Measurements from ENCODE around the gene TFAP2C.

Gene TFAP2C

GRCh38 chr20:56685879-56686278, 56.8 kb downstream of the TFAP2C start:
- Mint-ChIP-seq H3K27ac (no peak overlapping the region), H3K4me3 (no peak overlapping the region), H3K27me3 (ENCODE audit: low read depth) (peaks cover 19% of the 10 kb centered on the region), H3K36me3 (ENCODE audit: low read depth) (no peaks in the 10 kb centered on the region), H3K4me1 (no peaks in the 10 kb centered on the region), H3K9me3 (no peaks in the 10 kb centered on the region)
- TF ChIP-seq, protein P1, sequence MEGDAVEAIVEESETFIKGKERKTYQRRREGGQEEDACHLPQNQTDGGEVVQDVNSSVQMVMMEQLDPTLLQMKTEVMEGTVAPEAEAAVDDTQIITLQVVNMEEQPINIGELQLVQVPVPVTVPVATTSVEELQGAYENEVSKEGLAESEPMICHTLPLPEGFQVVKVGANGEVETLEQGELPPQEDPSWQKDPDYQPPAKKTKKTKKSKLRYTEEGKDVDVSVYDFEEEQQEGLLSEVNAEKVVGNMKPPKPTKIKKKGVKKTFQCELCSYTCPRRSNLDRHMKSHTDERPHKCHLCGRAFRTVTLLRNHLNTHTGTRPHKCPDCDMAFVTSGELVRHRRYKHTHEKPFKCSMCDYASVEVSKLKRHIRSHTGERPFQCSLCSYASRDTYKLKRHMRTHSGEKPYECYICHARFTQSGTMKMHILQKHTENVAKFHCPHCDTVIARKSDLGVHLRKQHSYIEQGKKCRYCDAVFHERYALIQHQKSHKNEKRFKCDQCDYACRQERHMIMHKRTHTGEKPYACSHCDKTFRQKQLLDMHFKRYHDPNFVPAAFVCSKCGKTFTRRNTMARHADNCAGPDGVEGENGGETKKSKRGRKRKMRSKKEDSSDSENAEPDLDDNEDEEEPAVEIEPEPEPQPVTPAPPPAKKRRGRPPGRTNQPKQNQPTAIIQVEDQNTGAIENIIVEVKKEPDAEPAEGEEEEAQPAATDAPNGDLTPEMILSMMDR (IDR thresholded peaks at IDR 0.05; ENCODE audit: unreplicated experiment in 3 of 3) = no peak

GRCh38 chr20:56687061-56687460, 58.0 kb downstream of the TFAP2C start:
- no peak overlapping the region for H3K4me3 Mint-ChIP-seq
- peaks cover 15% of the 10 kb centered on the region for H3K27me3 Mint-ChIP-seq (ENCODE audit: low read depth)
- no peaks in the 10 kb centered on the region for H3K9me3 Mint-ChIP-seq
- no peaks in the 10 kb centered on the region for H3K4me1 Mint-ChIP-seq
- TF ChIP-seq, protein P1 (IDR thresholded peaks at IDR 0.05; ENCODE audit: unreplicated experiment in 3 of 3) = no peak
- H3K36me3 Mint-ChIP-seq (ENCODE audit: low read depth) = no peaks in the 10 kb centered on the region
- H3K27ac Mint-ChIP-seq = no peak overlapping the region

GRCh38 chr20:56688106-56688505, 59.0 kb downstream of the TFAP2C start:
- no peaks in the 10 kb centered on the region for H3K4me1 Mint-ChIP-seq
- H3K36me3 Mint-ChIP-seq (ENCODE audit: low read depth) = no peaks in the 10 kb centered on the region
- peaks cover 19% of the 10 kb centered on the region for H3K27me3 Mint-ChIP-seq (ENCODE audit: low read depth)
- TF ChIP-seq, protein P1 (IDR thresholded peaks at IDR 0.05; ENCODE audit: unreplicated experiment in 3 of 3) = no peak
- no peak overlapping the region for H3K4me3 Mint-ChIP-seq
- no peak overlapping the region for H3K27ac Mint-ChIP-seq
- peaks cover 2% of the 10 kb centered on the region for H3K9me3 Mint-ChIP-seq
